Inflammatory macrophage (primary cell): ENCODE results near the gene MAVS.
A peak's percentile ranks its signal among the peaks of the same experiment; 100 is the strongest.

Experiments used
- DNase-seq, 2 donors: peaks; one replicate each; pipeline ENCODE4 v3.0.0-alpha.2; 2020 to 2022

The MAVS gene

DNA sequence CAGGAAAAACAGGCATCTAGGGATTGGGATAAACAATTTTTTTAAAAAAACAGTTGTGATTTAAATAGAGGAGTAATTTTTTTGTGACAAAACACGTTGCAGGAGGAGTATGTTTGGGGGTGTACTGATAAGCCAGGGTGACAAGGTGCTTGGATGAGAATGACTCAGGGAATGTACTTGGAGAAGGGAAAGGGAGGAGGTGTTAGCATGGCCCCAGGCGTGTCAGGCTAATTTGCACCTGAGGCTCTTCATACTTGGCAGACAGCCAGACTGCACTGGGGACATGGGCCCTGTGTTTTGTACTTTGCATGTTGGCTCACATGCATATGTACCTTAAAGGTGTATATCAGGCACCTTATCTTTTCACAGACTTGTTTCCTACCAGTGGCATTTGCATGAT lies 65.3 kb downstream of the MAVS start:
- DNase-seq, result no peak

DNA sequence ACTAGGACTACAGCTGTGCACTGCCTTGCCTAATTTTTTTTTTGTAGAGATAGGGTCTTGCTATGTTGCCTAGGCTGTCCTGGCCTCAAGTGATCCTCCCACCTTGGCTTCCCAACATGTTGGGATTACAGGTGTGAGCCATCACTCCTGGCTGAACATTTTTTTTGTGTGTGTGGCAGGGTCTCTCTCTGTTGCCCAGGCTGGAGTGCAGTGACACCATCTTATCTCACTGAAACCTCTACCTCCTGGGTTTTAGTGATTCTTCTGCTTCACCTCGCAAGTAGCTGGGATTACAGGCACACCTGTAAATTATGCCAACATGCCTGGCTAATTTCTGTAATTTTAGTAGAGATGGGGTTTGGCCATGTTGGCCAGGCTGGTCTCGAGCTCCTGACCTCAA lies 67.8 kb downstream of the MAVS start:
- DNase-seq, result no peak

DNA sequence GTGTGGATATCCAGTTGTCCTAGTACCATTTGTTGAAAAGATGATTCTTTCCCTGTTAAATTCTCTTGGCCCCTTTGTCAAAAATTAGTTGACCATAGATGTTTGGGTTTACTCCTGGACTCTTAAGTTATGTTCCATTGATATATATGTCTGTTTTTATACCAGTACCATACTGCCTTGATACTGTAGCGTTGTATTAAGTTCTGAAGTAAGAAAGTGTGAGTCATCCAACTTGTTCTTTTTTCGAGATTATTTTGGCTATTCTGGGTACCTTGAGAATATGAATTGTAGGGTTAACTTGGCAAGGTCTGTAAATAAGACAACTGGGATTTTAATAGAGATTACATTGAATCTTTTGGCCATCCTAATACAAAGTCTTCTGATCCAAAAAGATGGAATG lies 69.1 kb downstream of the MAVS start:
- no peak for DNase-seq

DNA sequence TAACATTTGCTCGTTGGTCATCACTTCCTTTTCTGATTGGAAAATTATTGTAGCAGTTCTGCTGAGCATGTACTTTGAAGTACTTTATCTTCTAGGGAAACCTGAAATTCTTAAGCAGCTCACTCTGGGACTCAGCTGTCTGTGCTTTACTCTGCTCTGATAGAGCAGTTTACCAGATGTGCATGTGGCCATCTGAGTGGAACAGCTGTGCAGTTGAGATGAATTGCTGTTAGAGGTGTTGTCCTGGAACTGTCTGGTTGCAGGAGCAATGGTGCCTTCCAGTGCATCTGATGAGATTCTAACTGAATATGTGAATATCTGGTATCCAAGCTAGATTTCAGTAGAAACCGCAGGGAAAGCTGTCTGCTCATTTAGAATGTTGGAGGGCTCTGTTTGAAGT lies 69.7 kb downstream of the MAVS start:
- no peak for DNase-seq

DNA sequence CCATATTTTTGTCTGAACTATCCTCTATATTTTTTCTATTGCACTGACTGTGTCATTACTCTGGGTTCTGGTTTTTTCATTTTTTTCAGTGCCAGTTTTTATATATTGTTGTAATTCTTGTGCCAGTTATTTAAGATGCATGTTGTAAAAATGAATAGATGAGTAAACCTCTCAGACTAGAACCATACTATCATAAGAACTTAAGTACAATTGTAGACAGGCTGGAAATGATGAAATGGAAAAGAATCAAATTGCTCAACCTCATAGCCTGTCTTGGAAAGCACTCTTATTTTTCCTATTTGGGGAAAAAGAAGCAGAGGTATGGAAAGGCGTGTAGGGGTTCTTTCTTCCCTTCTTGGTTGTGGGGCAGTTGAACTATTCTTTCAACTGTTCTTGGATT lies 72.7 kb downstream of the MAVS start:
- no peak for DNase-seq

DNA sequence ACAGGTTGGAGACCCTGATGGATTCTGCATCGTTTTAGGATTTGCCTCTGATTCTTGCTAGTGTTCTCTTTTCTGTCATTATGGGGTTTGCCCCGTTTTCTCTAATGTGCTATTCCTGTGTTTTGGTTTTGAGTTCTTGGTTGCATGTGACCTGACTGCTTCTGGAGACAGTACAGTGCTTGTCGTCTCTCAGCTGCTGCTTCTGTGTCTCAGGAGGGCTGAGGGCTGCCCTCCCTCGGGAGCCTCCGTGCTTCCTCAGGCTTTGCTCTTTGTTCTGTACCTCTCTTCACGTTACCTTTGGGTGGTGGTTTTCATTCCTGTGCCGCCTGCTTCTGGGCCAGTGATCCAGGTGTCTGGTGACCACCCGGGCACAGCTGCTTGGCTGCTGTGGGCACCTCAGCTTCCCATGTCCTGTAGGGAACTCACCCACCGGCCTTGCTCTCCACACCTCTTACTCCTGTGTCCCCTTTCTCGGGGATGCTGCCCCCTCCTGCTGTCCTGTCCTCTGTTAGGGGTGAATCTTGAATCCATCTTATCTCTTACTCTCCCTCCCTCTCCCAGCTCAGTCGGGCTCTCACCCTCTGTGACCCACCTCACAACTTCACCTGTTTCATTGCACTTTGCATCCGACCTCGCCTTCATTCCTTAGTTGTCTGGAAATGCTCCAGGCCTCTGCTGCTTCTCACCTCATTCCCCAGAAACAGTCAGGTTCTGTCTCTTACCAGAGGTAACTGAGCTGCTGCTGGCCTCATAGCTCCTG lies 75.8 kb downstream of the MAVS start:
- no peak for DNase-seq

DNA sequence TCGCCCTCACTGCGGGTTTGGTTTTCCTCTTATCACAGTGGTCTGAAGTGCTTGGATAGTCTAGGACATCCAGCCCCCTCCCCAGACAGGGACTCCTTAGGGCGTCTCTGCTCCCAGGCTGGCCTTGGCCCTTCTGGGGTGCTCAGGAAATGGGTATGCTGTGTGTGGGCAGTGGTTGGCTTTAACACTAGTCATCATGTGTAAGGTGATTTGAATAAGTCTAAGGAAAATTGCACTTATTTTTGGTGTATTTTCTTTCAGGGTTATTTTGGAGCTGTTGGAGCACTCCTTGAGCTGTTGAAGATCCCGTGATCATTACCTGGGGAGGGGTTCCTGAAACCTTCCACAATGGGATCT lies 76.3 kb downstream of the MAVS start:
- DNase-seq, result no peak

DNA sequence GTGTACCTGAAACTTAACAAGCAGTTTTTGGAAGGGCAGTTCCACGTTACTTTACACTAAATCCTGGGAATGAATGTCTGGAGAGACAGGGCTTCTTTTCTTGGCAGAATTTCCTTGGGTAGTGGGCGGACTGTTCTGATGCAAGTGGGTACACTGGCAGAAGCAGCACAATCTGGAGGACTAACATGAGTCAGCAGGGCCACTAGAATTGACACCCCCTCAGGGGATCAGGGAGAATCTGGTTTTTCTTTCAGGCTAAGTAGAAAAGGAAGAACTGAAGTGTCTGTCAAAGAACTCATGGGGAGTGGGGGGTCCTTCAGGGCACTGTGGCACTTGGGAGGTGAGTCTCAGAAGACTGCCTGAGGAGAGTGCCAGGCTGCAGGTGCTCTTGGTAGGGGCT lies 77.2 kb downstream of the MAVS start:
- peak; percentile 75 to 86 for DNase-seq

DNA sequence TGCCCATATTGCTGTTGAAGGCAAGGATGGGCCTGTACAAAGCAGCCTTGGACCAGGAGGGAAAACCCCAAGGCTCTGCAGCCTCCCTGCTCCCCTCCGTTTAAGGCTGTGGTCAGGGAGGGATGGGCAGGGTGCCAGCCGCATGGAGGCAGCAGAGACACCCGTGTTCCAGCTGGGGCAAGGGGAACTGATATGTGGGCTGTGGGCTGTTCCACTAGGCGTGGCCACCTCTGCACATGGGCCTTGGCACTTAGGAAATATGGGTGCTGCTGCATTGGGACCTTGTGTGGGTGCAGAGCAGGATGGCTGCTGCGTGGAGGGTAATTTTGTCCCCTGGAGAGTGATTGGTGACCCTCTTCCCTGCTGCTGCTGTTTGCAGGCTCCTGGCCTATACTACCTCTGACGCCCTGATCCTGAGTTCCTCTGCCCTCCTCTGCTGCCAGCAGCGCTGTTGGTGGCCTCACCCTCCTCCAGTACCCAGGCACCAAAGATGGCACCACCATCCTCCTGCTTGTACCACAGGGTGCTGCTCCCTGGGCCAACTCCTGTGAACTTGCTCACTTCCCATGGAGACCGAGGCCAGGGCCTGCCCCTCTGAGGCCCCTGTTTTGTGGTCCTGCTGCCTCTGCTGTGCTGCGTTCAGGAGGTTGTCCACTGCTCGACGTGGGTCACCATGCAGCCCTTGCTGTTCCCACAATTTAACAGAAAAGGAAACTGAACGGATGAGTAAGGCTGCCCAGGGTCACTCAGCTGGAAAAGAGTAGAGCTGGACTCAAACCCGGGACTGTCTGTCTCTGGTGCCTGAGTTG lies 77.9 kb downstream of the MAVS start:
- peak; percentile 85 to 92 for DNase-seq

DNA sequence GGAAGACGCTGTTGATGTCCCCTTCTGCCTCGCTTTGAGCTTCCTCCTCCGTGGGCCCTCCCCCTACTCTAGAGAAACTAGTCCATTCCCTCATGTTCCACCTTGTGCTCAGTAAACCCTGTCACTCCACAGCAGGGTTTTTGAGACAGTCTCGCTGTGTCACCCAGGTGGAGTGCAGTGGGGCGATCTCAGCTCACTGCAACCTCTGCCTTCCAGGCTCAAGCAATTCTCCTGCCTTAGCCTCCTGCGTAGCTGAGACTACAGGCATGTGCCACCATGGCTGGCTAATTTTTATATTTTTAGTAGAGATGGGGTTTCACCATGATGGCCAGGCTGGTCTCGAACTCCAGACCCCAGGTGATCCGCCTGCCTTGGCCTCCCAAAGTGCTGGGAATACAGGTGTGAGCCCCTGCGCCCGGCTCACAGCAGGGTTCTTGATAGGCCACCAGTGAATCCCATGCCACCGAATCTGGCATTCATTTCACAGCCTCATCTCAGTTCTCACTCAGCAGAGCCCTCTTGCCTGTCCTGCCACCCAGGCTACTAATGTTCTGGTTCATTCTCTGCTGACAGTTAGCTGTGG lies 78.6 kb downstream of the MAVS start:
- no peak for DNase-seq
